Measurements from ENCODE around the gene GIPC2. TPM values are rescaled to one million over a fixed set of nuclear protein-coding genes. Genes with fewer than 3 reads are reported as not detected.
A peak's percentile ranks its signal among the peaks of the same experiment; 100 is the strongest.

GIPC2 gene
- total and polyA plus RNA-seq, 2 donors (not counting 3 experiments of a cell fraction or from before 2014, with no cell fraction given): 2.8 to 9.6 TPM

GRCh38 chr1:78038491-78038939, 7.3 kb upstream of the GIPC2 start:
- H3K9me3 ChIP-seq (replicated peaks; ENCODE audit: control insufficient read depth, insufficient read depth, low read length): no peaks in the 10 kb centered on the region
- H4K20me1 ChIP-seq (replicated peaks; ENCODE audit: control insufficient read depth, extremely low read depth, insufficient read depth, low read length): no peaks in the 10 kb centered on the region
- peak overlapping the region; percentile 52 for H3K4me2 ChIP-seq (ENCODE audit: insufficient read depth, low read length)
- TF ChIP-seq MAX (IDR thresholded peaks at IDR 0.05; ENCODE audit: insufficient read depth, insufficient read length) (no peak), POLR2AphosphoS5 (IDR thresholded peaks at IDR 0.05; ENCODE audit: insufficient read depth, low read depth, low read length) (no peak), CTCF (IDR thresholded peaks at IDR 0.05; ENCODE audit: extremely low read depth in 1 of 2, insufficient read depth in 1 of 2, low read depth in 1 of 2, low read length in 2 of 2) (no peak), EZH2 (IDR thresholded peaks at IDR 0.05; ENCODE audit: borderline replicate concordance, low read depth, low read length, severe bottlenecking) (no peak), JUN (IDR thresholded peaks at IDR 0.05; ENCODE audit: borderline replicate concordance, insufficient read depth, insufficient read length, low read depth) (peak; percentile 73), GATA2 (IDR thresholded peaks at IDR 0.05; ENCODE audit: insufficient read depth, insufficient read length, low read depth, low read length) (no peak), FOS (IDR thresholded peaks at IDR 0.05; ENCODE audit: borderline replicate concordance, insufficient read depth, low read length) (peak; percentile 55)
- no peaks in the 10 kb centered on the region for H3K9me1 ChIP-seq (replicated peaks; ENCODE audit: control insufficient read depth, extremely low read depth, insufficient read depth, low read length)
- no peaks in the 10 kb centered on the region for H3K79me2 ChIP-seq (ENCODE audit: control insufficient read depth, insufficient read depth, low read length)
- ChIA-PET CTCF (interaction anchor here (0.9 to 1.3 kb wide), 5 partner anchors 9 to 76 kb away, joined by 3 to 5 read pairs (median 3); no protein-coding TSS in a partner anchor), POLR2A (interaction anchor here (1.5 kb wide), 1 partner anchor 34 kb away, joined by 3 read pairs; the partner anchor contains the start of gene DNAJB4)
- peak overlapping the region; percentile 59 for H3K27ac ChIP-seq (ENCODE audit: insufficient read depth, low read depth, low read length)
- H3K9ac ChIP-seq (replicated peaks; ENCODE audit: extremely low read depth, insufficient read depth, low read length): peak overlapping the region; percentile 28
- peaks cover 16% of the 10 kb centered on the region for H3K4me1 ChIP-seq (ENCODE audit: control insufficient read depth, extremely low read depth, insufficient read depth, low read length)
- no peaks in the 10 kb centered on the region for H3K36me3 ChIP-seq (ENCODE audit: control insufficient read depth in 2 of 2, extremely low read depth in 1 of 2, insufficient read depth in 2 of 2, low read length in 2 of 2)
- no peak overlapping the region for H3K4me3 ChIP-seq (replicated peaks in 1 of 3; ENCODE audit: insufficient read depth in 1 of 3, low read depth in 1 of 3, low read length in 3 of 3)
- peak; percentile 91 for DNase-seq (ENCODE audit: low read depth, low spot score)
- TSS peak; percentile 56 for BruUV-seq (replicated peaks)
- dilution Hi-C loops (cut with MboI; ENCODE audit: extremely low pct_ligation_motif_present, low sequenced_read_pairs): no loop called here
- no peak overlapping the region for H2AFZ ChIP-seq (ENCODE audit: low read depth, low read length)
- intact Hi-C loops (cut with micrococcal nuclease): loop anchor here (1.0 kb wide), 3 partner anchors 34 to 63 kb away; partner anchors contain the start of gene DNAJB4
- FAIRE-seq: peak; percentile 55
- H3K27me3 ChIP-seq (ENCODE audit: control insufficient read depth in 2 of 2, insufficient read depth in 2 of 2, low read length in 2 of 2): no peaks in the 10 kb centered on the region
